ENCODE data around the gene CD55. TPM values are rescaled to one million over a fixed set of nuclear protein-coding genes. Genes with fewer than 3 reads are reported as not detected.

The CD55 gene
- total and polyA plus RNA-seq, 2 experiments from 2014 or later, result 16.7 to 18.5 TPM

DNA sequence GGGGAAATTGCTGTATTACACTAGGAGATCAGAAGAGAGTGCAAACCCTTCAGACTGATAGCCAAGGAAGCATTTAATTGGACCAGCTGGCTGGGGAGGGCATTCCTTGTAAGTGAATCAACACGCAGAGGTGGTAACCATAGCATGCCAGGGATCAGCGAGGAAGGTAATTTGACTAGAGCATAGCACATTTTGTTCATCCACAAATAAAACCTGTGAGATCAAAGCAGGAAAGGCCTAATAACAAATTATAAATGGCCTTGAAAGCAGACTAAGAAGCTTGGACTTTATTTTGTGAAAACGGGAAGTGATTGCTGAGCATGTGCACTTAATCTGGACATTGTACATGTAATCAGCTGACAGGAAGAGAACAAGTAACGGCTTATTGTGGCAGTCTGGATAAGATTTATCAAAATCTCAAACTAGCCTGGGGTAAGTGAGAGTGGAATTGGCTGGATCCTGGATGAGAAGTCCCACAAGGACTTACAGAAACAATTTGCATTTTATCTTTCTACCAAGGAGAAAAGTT is 11.7 kb upstream of the CD55 start:
- Histone ChIP-seq H3K36me3 (ENCODE audit: insufficient read depth) (no peaks in the 10 kb centered on the region), H3K4me2 (no peak overlapping the region), H3F3A (replicated peaks; ENCODE audit: low read depth) (no peaks in the 10 kb centered on the region), H3K4me1 (ENCODE audit: insufficient read depth) (peaks cover 17% of the 10 kb centered on the region), H3K79me2 (replicated peaks; ENCODE audit: insufficient read depth) (no peaks in the 10 kb centered on the region), H3K9me2 (ENCODE audit: insufficient read depth) (no peaks in the 10 kb centered on the region), H3K27me3 (ENCODE audit: insufficient read depth) (no peaks in the 10 kb centered on the region), H2AFZ (0 out of 2 replicates have a peak overlapping the region, but pooled peaks have one; percentile 39), H3K4me3 (no peak overlapping the region), H4K20me1 (replicated peaks; ENCODE audit: insufficient read depth) (no peaks in the 10 kb centered on the region), H3K27ac (ENCODE audit: low read depth) (no peak overlapping the region)
- ATAC-seq, result no peak; the same call in 2 of the 3 replicates
- Mint-ChIP-seq H3K4me3 (no peak overlapping the region), H3K36me3 (ENCODE audit: low read depth) (no peaks in the 10 kb centered on the region), H3K9me3 (no peaks in the 10 kb centered on the region), H3K27ac (peak overlapping the region; percentile 12; the same call in 1 of the 2 replicates), H3K4me1 (peaks cover 38% of the 10 kb centered on the region), H3K27me3 (ENCODE audit: insufficient read depth, low read depth, poor library complexity) (peaks cover 2% of the 10 kb centered on the region)
- peak; percentile 35 for DNase-seq (ENCODE audit: low spot score)
- no peak for TF ChIP-seq JUNB (IDR thresholded peaks at IDR 0.05; ENCODE audit: unreplicated experiment)
- no peak for TF ChIP-seq EZH2phosphoT487 (IDR thresholded peaks at IDR 0.05; ENCODE audit: unreplicated experiment)
- no peak for TF ChIP-seq STAT1 (IDR thresholded peaks at IDR 0.05; ENCODE audit: unreplicated experiment)

DNA sequence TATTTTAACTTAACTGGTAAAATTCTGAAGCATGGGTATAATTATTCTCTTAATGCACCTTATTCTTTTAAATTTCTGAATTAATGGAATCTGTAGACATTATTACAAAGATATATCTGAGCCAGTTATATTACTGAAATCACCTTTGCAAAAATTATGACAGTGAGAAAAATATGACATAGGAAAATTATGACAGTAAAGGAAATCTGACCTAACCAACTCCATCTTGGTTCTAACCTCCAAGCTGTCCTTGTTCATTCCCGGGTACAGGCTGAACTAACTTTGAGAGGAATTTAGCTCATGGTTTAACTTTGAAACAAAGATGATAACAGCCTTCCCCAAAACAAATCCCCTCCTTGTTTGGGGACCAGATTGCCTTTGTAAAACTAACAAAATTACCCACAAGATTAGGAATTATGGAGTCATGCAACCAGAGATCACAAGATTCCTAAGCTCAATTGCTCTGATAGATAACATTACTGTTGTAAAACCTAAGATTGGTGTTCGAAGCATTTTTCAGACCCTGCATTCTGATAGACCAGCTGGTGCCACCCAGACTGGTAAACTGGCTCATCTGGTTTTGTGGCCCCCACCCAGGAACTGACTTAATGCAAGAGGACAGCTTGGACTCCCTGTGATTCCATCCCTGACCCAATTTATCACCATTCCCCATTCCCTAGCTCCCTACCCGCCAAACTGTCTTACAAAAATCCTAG is 9.4 kb upstream of the CD55 start:
- peak overlapping the region; percentile 64; the same call in 1 of the 2 replicates for H2AFZ ChIP-seq
- TF ChIP-seq, protein P1, sequence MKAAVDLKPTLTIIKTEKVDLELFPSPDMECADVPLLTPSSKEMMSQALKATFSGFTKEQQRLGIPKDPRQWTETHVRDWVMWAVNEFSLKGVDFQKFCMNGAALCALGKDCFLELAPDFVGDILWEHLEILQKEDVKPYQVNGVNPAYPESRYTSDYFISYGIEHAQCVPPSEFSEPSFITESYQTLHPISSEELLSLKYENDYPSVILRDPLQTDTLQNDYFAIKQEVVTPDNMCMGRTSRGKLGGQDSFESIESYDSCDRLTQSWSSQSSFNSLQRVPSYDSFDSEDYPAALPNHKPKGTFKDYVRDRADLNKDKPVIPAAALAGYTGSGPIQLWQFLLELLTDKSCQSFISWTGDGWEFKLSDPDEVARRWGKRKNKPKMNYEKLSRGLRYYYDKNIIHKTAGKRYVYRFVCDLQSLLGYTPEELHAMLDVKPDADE (IDR thresholded peaks at IDR 0.05), result no peak
- no peak for TF ChIP-seq ZNF114 (CRISPR knock-in tag; IDR thresholded peaks at IDR 0.05)
- no peak for TF ChIP-seq JUNB (IDR thresholded peaks at IDR 0.05; ENCODE audit: unreplicated experiment)
- TF ChIP-seq, protein P2, sequence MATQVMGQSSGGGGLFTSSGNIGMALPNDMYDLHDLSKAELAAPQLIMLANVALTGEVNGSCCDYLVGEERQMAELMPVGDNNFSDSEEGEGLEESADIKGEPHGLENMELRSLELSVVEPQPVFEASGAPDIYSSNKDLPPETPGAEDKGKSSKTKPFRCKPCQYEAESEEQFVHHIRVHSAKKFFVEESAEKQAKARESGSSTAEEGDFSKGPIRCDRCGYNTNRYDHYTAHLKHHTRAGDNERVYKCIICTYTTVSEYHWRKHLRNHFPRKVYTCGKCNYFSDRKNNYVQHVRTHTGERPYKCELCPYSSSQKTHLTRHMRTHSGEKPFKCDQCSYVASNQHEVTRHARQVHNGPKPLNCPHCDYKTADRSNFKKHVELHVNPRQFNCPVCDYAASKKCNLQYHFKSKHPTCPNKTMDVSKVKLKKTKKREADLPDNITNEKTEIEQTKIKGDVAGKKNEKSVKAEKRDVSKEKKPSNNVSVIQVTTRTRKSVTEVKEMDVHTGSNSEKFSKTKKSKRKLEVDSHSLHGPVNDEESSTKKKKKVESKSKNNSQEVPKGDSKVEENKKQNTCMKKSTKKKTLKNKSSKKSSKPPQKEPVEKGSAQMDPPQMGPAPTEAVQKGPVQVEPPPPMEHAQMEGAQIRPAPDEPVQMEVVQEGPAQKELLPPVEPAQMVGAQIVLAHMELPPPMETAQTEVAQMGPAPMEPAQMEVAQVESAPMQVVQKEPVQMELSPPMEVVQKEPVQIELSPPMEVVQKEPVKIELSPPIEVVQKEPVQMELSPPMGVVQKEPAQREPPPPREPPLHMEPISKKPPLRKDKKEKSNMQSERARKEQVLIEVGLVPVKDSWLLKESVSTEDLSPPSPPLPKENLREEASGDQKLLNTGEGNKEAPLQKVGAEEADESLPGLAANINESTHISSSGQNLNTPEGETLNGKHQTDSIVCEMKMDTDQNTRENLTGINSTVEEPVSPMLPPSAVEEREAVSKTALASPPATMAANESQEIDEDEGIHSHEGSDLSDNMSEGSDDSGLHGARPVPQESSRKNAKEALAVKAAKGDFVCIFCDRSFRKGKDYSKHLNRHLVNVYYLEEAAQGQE (IDR thresholded peaks at IDR 0.05; ENCODE audit: unreplicated experiment), result no peak
- TF ChIP-seq EZH2phosphoT487 (IDR thresholded peaks at IDR 0.05; ENCODE audit: unreplicated experiment), result no peak
- TF ChIP-seq NANOG (IDR thresholded peaks at IDR 0.05; ENCODE audit: borderline replicate concordance), result no peak
- TF ChIP-seq, protein P3, sequence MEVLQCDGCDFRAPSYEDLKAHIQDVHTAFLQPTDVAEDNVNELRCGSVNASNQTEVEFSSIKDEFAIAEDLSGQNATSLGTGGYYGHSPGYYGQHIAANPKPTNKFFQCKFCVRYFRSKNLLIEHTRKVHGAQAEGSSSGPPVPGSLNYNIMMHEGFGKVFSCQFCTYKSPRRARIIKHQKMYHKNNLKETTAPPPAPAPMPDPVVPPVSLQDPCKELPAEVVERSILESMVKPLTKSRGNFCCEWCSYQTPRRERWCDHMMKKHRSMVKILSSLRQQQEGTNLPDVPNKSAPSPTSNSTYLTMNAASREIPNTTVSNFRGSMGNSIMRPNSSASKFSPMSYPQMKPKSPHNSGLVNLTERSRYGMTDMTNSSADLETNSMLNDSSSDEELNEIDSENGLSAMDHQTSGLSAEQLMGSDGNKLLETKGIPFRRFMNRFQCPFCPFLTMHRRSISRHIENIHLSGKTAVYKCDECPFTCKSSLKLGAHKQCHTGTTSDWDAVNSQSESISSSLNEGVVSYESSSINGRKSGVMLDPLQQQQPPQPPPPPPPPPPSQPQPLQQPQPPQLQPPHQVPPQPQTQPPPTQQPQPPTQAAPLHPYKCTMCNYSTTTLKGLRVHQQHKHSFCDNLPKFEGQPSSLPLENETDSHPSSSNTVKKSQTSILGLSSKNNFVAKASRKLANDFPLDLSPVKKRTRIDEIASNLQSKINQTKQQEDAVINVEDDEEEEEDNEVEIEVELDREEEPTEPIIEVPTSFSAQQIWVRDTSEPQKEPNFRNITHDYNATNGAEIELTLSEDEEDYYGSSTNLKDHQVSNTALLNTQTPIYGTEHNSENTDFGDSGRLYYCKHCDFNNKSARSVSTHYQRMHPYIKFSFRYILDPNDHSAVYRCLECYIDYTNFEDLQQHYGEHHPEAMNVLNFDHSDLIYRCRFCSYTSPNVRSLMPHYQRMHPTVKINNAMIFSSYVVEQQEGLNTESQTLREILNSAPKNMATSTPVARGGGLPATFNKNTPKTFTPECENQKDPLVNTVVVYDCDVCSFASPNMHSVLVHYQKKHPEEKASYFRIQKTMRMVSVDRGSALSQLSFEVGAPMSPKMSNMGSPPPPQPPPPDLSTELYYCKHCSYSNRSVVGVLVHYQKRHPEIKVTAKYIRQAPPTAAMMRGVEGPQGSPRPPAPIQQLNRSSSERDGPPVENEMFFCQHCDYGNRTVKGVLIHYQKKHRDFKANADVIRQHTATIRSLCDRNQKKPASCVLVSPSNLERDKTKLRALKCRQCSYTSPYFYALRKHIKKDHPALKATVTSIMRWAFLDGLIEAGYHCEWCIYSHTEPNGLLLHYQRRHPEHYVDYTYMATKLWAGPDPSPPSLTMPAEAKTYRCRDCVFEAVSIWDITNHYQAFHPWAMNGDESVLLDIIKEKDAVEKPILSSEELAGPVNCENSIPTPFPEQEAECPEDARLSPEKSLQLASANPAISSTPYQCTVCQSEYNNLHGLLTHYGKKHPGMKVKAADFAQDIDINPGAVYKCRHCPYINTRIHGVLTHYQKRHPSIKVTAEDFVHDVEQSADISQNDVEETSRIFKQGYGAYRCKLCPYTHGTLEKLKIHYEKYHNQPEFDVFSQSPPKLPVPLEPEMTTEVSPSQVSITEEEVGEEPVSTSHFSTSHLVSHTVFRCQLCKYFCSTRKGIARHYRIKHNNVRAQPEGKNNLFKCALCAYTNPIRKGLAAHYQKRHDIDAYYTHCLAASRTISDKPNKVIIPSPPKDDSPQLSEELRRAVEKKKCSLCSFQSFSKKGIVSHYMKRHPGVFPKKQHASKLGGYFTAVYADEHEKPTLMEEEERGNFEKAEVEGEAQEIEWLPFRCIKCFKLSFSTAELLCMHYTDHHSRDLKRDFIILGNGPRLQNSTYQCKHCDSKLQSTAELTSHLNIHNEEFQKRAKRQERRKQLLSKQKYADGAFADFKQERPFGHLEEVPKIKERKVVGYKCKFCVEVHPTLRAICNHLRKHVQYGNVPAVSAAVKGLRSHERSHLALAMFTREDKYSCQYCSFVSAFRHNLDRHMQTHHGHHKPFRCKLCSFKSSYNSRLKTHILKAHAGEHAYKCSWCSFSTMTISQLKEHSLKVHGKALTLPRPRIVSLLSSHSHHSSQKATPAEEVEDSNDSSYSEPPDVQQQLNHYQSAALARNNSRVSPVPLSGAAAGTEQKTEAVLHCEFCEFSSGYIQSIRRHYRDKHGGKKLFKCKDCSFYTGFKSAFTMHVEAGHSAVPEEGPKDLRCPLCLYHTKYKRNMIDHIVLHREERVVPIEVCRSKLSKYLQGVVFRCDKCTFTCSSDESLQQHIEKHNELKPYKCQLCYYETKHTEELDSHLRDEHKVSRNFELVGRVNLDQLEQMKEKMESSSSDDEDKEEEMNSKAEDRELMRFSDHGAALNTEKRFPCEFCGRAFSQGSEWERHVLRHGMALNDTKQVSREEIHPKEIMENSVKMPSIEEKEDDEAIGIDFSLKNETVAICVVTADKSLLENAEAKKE (CRISPR knock-in tag; IDR thresholded peaks at IDR 0.05), result no peak

More for the DNA sequence above, 9.4 kb upstream of the CD55 start:
- Mint-ChIP-seq H3K36me3 (ENCODE audit: low read depth) (no peaks in the 10 kb centered on the region), H3K4me3 (no peak overlapping the region), H3K27ac (peak overlapping the region; percentile 12; the same call in 1 of the 2 replicates), H3K4me1 (peaks cover 44% of the 10 kb centered on the region), H3K27me3 (ENCODE audit: insufficient read depth, low read depth, poor library complexity) (peaks cover 2% of the 10 kb centered on the region), H3K9me3 (no peaks in the 10 kb centered on the region; the same call in 2 of the 3 replicates)
- H4K20me1 ChIP-seq (replicated peaks; ENCODE audit: insufficient read depth), result no peaks in the 10 kb centered on the region
- no peak for DNase-seq (ENCODE audit: low spot score)
- no peak overlapping the region for H3K4me2 ChIP-seq
- no peak for ATAC-seq
- H3K27ac ChIP-seq (ENCODE audit: low read depth), result no peak overlapping the region
- peaks cover 12% of the 10 kb centered on the region for H3K4me1 ChIP-seq (ENCODE audit: insufficient read depth)
- H3K27me3 ChIP-seq (ENCODE audit: insufficient read depth), result no peaks in the 10 kb centered on the region
- H3K36me3 ChIP-seq (ENCODE audit: insufficient read depth), result no peaks in the 10 kb centered on the region
- no peaks in the 10 kb centered on the region for H3K79me2 ChIP-seq (replicated peaks; ENCODE audit: insufficient read depth)
- no peaks in the 10 kb centered on the region for H3K9me2 ChIP-seq (ENCODE audit: insufficient read depth)
- no peaks in the 10 kb centered on the region for H3F3A ChIP-seq (replicated peaks; ENCODE audit: low read depth)
- H3K4me3 ChIP-seq, result no peak overlapping the region

Data from GM23338 (cell line).